SK-N-SH (cell line): ENCODE results near the gene CARS2. TPM values are rescaled to one million over a fixed set of nuclear protein-coding genes. Genes with fewer than 3 reads are reported as not detected.

Experiments
- CTCF ChIA-PET: fragments of 300-600, 350-600 bp; formaldehyde crosslinking; extraction: SDS; loops from one replicate; lab custom pipeline; 2021; lab: Yijun Ruan, JAX
- POLR2A ChIA-PET: fragments of 350-600 bp; sonication (Branson Sonifier 250); formaldehyde crosslinking; extraction: SDS; loops from one replicate; lab custom pipeline; 2020; ENCODE audit warnings: antibody characterized with exemption, inconsistent platforms; lab: Yijun Ruan, JAX
- DNase-seq: peaks from one replicate; pipeline ENCODE4 v3.0.0; 2012
- H2AFZ ChIP-seq: fragments of 200-600 bp; sonication (generic); 2 replicates; pipeline ENCODE4 v1.8.1; 2016; ENCODE audit warnings: antibody characterized with exemption, mild to moderate bottlenecking, low read depth
- H3F3A ChIP-seq: fragments of 200-600 bp; sonication (generic); replicated peaks from 2 replicates; pipeline ENCODE3; 2016; ENCODE audit warnings: antibody characterized with exemption, mild to moderate bottlenecking; ENCODE audit not compliant: insufficient read depth
- H3K27ac ChIP-seq, 2 experiments: fragments of 200-500 bp in 1 of 2; fragments of 200-600 bp in 1 of 2; sonication (Bioruptor generic) in 1 of 2; sonication (generic), shearing (Covaris generic) in 1 of 2; 2 replicates each; pipeline versions ENCODE4 v1.5.1 to v1.6.1; 2014 to 2016; ENCODE audit warnings: low read depth in 2 of 2, inconsistent platforms in 1 of 2, low read length in 1 of 2, mild to moderate bottlenecking in 1 of 2, mixed read lengths in 1 of 2
- H3K27me3 ChIP-seq: fragments of 200-600 bp; sonication (generic), shearing (Covaris generic); 2 replicates; pipeline ENCODE4 v1.6.1; 2016; ENCODE audit warnings: mixed run types; ENCODE audit not compliant: insufficient read depth
- H3K36me3 ChIP-seq, 2 experiments: fragments of 200-500 bp in 1 of 2; fragments of 200-600 bp in 1 of 2; sonication (Bioruptor generic) in 1 of 2; sonication (generic) in 1 of 2; replicated peaks in 1 of 2; 2 replicates each; pipeline versions ENCODE3 to v1.5.1; 2014 to 2016; ENCODE audit warnings: low read length in 1 of 2, mild to moderate bottlenecking in 1 of 2; ENCODE audit not compliant: insufficient read depth in 2 of 2, control insufficient read depth in 1 of 2
- H3K4me1 ChIP-seq, 2 experiments: fragments of 200-500 bp in 1 of 2; fragments of 200-600 bp in 1 of 2; sonication (Bioruptor generic) in 1 of 2; sonication (generic), shearing (Covaris generic) in 1 of 2; 2 replicates each; pipeline versions ENCODE4 v1.5.1 to v1.6.1; 2014 to 2016; ENCODE audit warnings: low read depth in 1 of 2, low read length in 1 of 2, mixed run types in 1 of 2; ENCODE audit not compliant: insufficient read depth in 2 of 2, control insufficient read depth in 1 of 2
- H3K4me2 ChIP-seq: fragments of 200-600 bp; sonication (generic), shearing (Covaris generic); 2 replicates; pipeline ENCODE4 v1.6.1; 2017; ENCODE audit warnings: mixed run types
- H3K4me3 ChIP-seq, 2 experiments: fragments of 200-500 bp in 1 of 2; fragments of 200-600 bp in 1 of 2; sonication (Bioruptor generic) in 1 of 2; sonication (generic), shearing (Covaris generic) in 1 of 2; 2 replicates each; pipeline versions ENCODE4 v1.5.1 to v1.8.1; 2014 to 2016; ENCODE audit warnings: low read depth in 2 of 2, inconsistent platforms in 1 of 2, low read length in 1 of 2, mild to moderate bottlenecking in 1 of 2, mixed read lengths in 1 of 2, moderate library complexity in 1 of 2
- H3K79me2 ChIP-seq: fragments of 200-600 bp; sonication (generic); 2 replicates; pipeline ENCODE4 v1.8.1; 2017; ENCODE audit warnings: mild to moderate bottlenecking; ENCODE audit not compliant: insufficient read depth
- H3K9ac ChIP-seq: fragments of 200-600 bp; sonication (generic); 2 replicates; pipeline ENCODE4 v1.6.1; 2017; ENCODE audit warnings: mixed run types
- H3K9me2 ChIP-seq: fragments of 200-600 bp; sonication (generic); 2 replicates; pipeline ENCODE4 v1.6.1; 2017; ENCODE audit warnings: mixed run types
- H3K9me3 ChIP-seq: fragments of 200-600 bp; sonication (generic); 2 replicates; pipeline ENCODE4 v1.6.1; 2017; ENCODE audit warnings: mixed run types, mild to moderate bottlenecking, moderate library complexity
- H4K20me1 ChIP-seq: fragments of 200-600 bp; sonication (generic); 2 replicates; pipeline ENCODE4 v1.6.1; 2017; ENCODE audit warnings: mild to moderate bottlenecking, mixed run types; ENCODE audit not compliant: insufficient read depth
- CHD2 ChIP-seq: fragments of 150-350 bp; IDR thresholded peaks from 2 replicates; pipeline ENCODE4 v1.6.1; 2018; ENCODE audit warnings: low read length; ENCODE audit not compliant: partially characterized antibody
- ELF1 ChIP-seq: IDR thresholded peaks from 2 replicates; pipeline ENCODE4 v1.4.0; 2012
- FOXJ3 ChIP-seq: sonication (generic); formaldehyde crosslinking; IDR thresholded peaks from 2 replicates; pipeline ENCODE4 v1.5.1; 2020; ENCODE audit warnings: mild to moderate bottlenecking, missing genetic modification reagents
- FOXM1 ChIP-seq: IDR thresholded peaks from 2 replicates; pipeline ENCODE4 v1.4.0; 2012; ENCODE audit warnings: low read depth, mild to moderate bottlenecking
- MXI1 ChIP-seq: IDR thresholded peaks from 2 replicates; pipeline ENCODE4 v1.6.1; 2012; ENCODE audit warnings: mild to moderate bottlenecking, low read depth, low read length, improper control_type of control experiment
- POLR2AphosphoS5 ChIP-seq: IDR thresholded peaks from 2 replicates; pipeline ENCODE4 v1.6.1; 2012; ENCODE audit warnings: low read depth, low read length
- RXRA ChIP-seq: IDR thresholded peaks from 2 replicates; pipeline ENCODE4 v1.4.0; 2012; ENCODE audit warnings: low read depth, mild to moderate bottlenecking, borderline replicate concordance
- SMC3 ChIP-seq: IDR thresholded peaks from 2 replicates; pipeline ENCODE4 v1.6.1; 2012; ENCODE audit warnings: low read depth, low read length, improper control_type of control experiment
- YY1 ChIP-seq: IDR thresholded peaks from 2 replicates; pipeline ENCODE4 v1.4.0; 2012; ENCODE audit warnings: low read depth, mild to moderate bottlenecking
- WGBS: methylation state at CpG from one replicate; pipeline ENCODE4 v1.1.6; 2017; ENCODE audit warnings: low lambda C conversion rate; 5-methylcytosine and 5-hydroxymethylcytosine counted together
- polyA plus RNA-seq, 3 experiments: library from polyadenylated mRNA; depleted of rRNA; stranded (reverse); fragments of >200 nt; gene quantifications; 2 replicates each; pipeline ENCODE4 v1.2.3, GENCODE V29; 2012
- TF ChIP-seq, protein P1 (sequence below): IDR thresholded peaks from 2 replicates; pipeline ENCODE4 v1.6.1; 2012; ENCODE audit warnings: mild to moderate bottlenecking, low read depth, low read length, moderate library complexity
- TF ChIP-seq, protein P2 (sequence below): IDR thresholded peaks from 2 replicates; pipeline ENCODE4 v1.4.0; 2012; ENCODE audit warnings: low read depth, borderline replicate concordance
- TF ChIP-seq, protein P3 (sequence below): fragments of 200-600 bp; sonication (generic); IDR thresholded peaks from 2 replicates; pipeline ENCODE4 v1.6.1; 2017; ENCODE audit warnings: antibody characterized with exemption, mild to moderate bottlenecking, moderate library complexity
- TF ChIP-seq, protein P4 (sequence below): IDR thresholded peaks from 2 replicates; pipeline ENCODE4 v1.4.0; 2012; ENCODE audit warnings: low read depth, borderline replicate concordance

Gene CARS2
- polyA plus RNA-seq, 1 of the 3 experiments (the other 2 are of a cell fraction): 78.6 TPM

DNA sequence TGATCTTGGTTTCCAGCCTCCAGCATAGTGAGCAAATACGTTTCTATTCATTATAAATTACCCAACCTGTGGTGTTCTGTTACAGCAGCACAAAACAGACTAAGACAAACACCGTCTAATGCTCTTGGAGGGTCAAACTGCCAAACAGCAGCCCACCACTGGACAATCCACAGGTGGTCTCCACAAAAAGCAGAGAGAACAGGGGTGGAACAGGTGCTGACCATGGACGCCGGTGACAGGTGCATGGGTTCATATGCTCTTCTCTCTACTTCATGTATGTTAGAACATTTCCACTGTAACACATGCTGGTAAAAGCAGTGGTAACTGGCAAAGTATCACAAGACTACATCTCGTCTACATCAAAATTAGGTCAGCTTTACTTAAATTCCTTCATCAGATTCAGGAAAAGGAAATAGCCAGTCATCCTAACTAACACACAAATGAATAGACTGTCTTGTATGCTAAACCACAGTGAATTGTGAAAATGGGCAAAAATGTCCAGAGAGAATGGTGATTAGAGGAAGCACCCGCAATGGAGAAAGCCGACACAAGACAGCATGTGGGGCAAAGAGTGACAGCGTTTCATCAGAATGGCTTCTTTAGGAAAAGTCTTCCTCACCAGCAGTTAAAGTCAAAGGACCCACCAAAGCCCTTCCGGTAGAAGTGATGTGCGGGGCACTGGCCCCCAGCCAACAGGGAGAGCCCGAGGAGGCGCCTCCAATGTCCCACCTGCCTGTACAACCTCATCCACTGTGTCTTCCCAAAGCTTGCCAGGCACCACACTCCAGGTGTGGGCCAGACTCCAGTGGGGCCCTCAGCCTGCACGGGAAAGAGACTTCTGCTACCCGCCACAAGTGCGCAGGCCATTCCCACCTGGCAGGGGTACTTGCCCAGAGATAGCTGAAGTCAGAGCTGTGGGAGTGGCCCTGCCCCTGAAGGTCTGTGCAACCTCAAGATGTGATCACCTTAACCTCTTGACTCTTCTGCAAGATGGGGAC is 6.5 kb downstream of the CARS2 start:
- TF ChIP-seq, protein P1, sequence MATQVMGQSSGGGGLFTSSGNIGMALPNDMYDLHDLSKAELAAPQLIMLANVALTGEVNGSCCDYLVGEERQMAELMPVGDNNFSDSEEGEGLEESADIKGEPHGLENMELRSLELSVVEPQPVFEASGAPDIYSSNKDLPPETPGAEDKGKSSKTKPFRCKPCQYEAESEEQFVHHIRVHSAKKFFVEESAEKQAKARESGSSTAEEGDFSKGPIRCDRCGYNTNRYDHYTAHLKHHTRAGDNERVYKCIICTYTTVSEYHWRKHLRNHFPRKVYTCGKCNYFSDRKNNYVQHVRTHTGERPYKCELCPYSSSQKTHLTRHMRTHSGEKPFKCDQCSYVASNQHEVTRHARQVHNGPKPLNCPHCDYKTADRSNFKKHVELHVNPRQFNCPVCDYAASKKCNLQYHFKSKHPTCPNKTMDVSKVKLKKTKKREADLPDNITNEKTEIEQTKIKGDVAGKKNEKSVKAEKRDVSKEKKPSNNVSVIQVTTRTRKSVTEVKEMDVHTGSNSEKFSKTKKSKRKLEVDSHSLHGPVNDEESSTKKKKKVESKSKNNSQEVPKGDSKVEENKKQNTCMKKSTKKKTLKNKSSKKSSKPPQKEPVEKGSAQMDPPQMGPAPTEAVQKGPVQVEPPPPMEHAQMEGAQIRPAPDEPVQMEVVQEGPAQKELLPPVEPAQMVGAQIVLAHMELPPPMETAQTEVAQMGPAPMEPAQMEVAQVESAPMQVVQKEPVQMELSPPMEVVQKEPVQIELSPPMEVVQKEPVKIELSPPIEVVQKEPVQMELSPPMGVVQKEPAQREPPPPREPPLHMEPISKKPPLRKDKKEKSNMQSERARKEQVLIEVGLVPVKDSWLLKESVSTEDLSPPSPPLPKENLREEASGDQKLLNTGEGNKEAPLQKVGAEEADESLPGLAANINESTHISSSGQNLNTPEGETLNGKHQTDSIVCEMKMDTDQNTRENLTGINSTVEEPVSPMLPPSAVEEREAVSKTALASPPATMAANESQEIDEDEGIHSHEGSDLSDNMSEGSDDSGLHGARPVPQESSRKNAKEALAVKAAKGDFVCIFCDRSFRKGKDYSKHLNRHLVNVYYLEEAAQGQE: no peak
- no peak for TF ChIP-seq POLR2AphosphoS5
- no peak for TF ChIP-seq MXI1
- no peak for TF ChIP-seq CHD2
- TF ChIP-seq ELF1: no peak
- TF ChIP-seq, all 33 proteins: peak for 0
- no peak overlapping the region for H3K4me2 ChIP-seq
- CTCF ChIA-PET: no interaction called here
- no peaks in the 10 kb centered on the region for H3K9me3 ChIP-seq
- H3F3A ChIP-seq: no peaks in the 10 kb centered on the region
- POLR2A ChIA-PET: no interaction called here
- H3K79me2 ChIP-seq: peaks cover 56% of the 10 kb centered on the region
- H3K27ac ChIP-seq: no peak overlapping the region
- H3K27me3 ChIP-seq: no peaks in the 10 kb centered on the region
- H3K4me1 ChIP-seq: peaks cover 4 to 13% of the 10 kb centered on the region in 2 experiments; a peak in 2 of 4 replicates
- no peaks in the 10 kb centered on the region for H4K20me1 ChIP-seq
- no peak overlapping the region for H3K9ac ChIP-seq
- WGBS: 90% methylated on average over 12 of the region's 15 CpGs
- H3K9me2 ChIP-seq: no peaks in the 10 kb centered on the region
- no peak for DNase-seq
- peaks cover 44 to 45% of the 10 kb centered on the region in 2 experiments for H3K36me3 ChIP-seq
- H3K4me3 ChIP-seq: no peak overlapping the region
- H2AFZ ChIP-seq: no peak overlapping the region

DNA sequence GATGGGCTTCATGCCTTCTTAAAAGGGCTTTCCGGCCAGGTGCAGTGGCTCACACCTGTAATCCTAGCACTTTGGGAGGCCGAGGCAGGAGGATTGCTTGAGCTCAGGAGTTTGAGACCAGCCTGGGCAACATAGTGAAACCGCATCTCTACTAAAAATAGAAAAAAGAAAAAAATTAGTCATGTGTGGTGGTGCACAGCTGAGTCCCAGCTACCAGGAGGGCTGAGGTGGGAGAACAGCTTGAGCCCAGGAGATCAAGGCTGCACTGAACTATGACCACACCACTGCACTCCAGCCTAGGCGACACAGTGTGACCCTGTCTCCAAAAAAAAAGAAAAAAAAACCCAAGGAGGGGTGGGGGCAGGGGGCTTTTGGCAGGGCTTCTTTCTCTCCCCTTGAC is 7.2 kb downstream of the CARS2 start:
- ChIA-PET CTCF (no interaction called here), POLR2A (no interaction called here)
- Histone ChIP-seq H3K4me1 (peaks cover 4 to 11% of the 10 kb centered on the region in 2 experiments; a peak in 2 of 4 replicates), H4K20me1 (no peaks in the 10 kb centered on the region), H3K27ac (no peak overlapping the region), H3K36me3 (peaks cover 44 to 46% of the 10 kb centered on the region in 2 experiments), H3F3A (no peaks in the 10 kb centered on the region), H3K79me2 (peaks cover 49% of the 10 kb centered on the region), H3K27me3 (no peaks in the 10 kb centered on the region), H3K9me2 (no peaks in the 10 kb centered on the region), H2AFZ (no peak overlapping the region), H3K4me2 (no peak overlapping the region), H3K4me3 (no peak overlapping the region), H3K9me3 (no peaks in the 10 kb centered on the region), H3K9ac (no peak overlapping the region)
- WGBS: 93% methylated on average over 3 of the region's 4 CpGs
- DNase-seq: no peak
- TF ChIP-seq, protein P2, sequence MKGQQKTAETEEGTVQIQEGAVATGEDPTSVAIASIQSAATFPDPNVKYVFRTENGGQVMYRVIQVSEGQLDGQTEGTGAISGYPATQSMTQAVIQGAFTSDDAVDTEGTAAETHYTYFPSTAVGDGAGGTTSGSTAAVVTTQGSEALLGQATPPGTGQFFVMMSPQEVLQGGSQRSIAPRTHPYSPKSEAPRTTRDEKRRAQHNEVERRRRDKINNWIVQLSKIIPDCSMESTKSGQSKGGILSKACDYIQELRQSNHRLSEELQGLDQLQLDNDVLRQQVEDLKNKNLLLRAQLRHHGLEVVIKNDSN: no peak
- TF ChIP-seq FOXJ3 (CRISPR knock-in tag) (no peak), CHD2 (no peak), FOXM1 (no peak), SMC3 (no peak), RXRA (no peak), POLR2AphosphoS5 (no peak), YY1 (no peak), MXI1 (no peak)
- TF ChIP-seq, protein P3, sequence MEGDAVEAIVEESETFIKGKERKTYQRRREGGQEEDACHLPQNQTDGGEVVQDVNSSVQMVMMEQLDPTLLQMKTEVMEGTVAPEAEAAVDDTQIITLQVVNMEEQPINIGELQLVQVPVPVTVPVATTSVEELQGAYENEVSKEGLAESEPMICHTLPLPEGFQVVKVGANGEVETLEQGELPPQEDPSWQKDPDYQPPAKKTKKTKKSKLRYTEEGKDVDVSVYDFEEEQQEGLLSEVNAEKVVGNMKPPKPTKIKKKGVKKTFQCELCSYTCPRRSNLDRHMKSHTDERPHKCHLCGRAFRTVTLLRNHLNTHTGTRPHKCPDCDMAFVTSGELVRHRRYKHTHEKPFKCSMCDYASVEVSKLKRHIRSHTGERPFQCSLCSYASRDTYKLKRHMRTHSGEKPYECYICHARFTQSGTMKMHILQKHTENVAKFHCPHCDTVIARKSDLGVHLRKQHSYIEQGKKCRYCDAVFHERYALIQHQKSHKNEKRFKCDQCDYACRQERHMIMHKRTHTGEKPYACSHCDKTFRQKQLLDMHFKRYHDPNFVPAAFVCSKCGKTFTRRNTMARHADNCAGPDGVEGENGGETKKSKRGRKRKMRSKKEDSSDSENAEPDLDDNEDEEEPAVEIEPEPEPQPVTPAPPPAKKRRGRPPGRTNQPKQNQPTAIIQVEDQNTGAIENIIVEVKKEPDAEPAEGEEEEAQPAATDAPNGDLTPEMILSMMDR: no peak
- TF ChIP-seq, protein P4, sequence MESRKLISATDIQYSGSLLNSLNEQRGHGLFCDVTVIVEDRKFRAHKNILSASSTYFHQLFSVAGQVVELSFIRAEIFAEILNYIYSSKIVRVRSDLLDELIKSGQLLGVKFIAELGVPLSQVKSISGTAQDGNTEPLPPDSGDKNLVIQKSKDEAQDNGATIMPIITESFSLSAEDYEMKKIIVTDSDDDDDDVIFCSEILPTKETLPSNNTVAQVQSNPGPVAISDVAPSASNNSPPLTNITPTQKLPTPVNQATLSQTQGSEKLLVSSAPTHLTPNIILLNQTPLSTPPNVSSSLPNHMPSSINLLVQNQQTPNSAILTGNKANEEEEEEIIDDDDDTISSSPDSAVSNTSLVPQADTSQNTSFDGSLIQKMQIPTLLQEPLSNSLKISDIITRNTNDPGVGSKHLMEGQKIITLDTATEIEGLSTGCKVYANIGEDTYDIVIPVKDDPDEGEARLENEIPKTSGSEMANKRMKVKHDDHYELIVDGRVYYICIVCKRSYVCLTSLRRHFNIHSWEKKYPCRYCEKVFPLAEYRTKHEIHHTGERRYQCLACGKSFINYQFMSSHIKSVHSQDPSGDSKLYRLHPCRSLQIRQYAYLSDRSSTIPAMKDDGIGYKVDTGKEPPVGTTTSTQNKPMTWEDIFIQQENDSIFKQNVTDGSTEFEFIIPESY: no peak
